H1 (cell line): Measurements from ENCODE around the gene MUS81. TPM values are rescaled to one million over a fixed set of nuclear protein-coding genes. Genes with fewer than 3 reads are reported as not detected.

Source experiments
- BACH1 ChIP-seq: IDR thresholded peaks from 2 replicates; pipeline ENCODE4 v1.6.1; 2012; ENCODE audit warnings: low read length, improper control_type of control experiment
- CTBP2 ChIP-seq: IDR thresholded peaks from 2 replicates; pipeline ENCODE4 v1.7.0; 2011; ENCODE audit warnings: borderline replicate concordance, mild to moderate bottlenecking, moderate library complexity, mixed read lengths, low read length; ENCODE audit not compliant: insufficient read depth, insufficient read length
- EGR1 ChIP-seq: IDR thresholded peaks from 2 replicates; pipeline ENCODE4 v1.6.1; 2011; ENCODE audit warnings: low read depth, low read length, borderline replicate concordance
- EP300 ChIP-seq, 2 experiments: IDR thresholded peaks; 1 replicate in 1 of 2; 2 replicates in 1 of 2; pipeline ENCODE4 v1.6.1; 2011 to 2012; ENCODE audit warnings: low read depth in 2 of 2, low read length in 2 of 2, mild to moderate bottlenecking in 2 of 2, borderline replicate concordance in 1 of 2, inconsistent platforms in 1 of 2, moderate library complexity in 1 of 2
- NRF1 ChIP-seq: IDR thresholded peaks from 2 replicates; pipeline ENCODE4 v1.6.1; 2011; ENCODE audit warnings: mild to moderate bottlenecking, low read depth, low read length, improper control_type of control experiment
- RAD21 ChIP-seq, 2 experiments: IDR thresholded peaks in 1 of 2; conservative IDR thresholded peaks in 1 of 2; 2 replicates each; pipeline ENCODE4 v1.6.1; 2011; ENCODE audit warnings: low read depth in 2 of 2, low read length in 2 of 2, improper control_type of control experiment in 1 of 2, inconsistent platforms in 1 of 2, mild to moderate bottlenecking in 1 of 2, moderate library complexity in 1 of 2
- SIX5 ChIP-seq: IDR thresholded peaks from 2 replicates; pipeline ENCODE4 v1.6.1; 2011; ENCODE audit warnings: mild to moderate bottlenecking, low read depth, low read length
- SP4 ChIP-seq: IDR thresholded peaks from 2 replicates; pipeline ENCODE4 v1.6.1; 2012; ENCODE audit warnings: low read length, inconsistent platforms
- TAF7 ChIP-seq: optimal IDR thresholded peaks from 2 replicates; pipeline ENCODE3; 2011; ENCODE audit warnings: low read depth, mild to moderate bottlenecking, inconsistent platforms, low read length, moderate library complexity, borderline replicate concordance
- polyA plus RNA-seq, 7 experiments: library from polyadenylated mRNA; depleted of rRNA in 3 of 7; stranded (reverse) in 5 of 7; unstranded in 2 of 7; fragments of >200 nt in 5 of 7; fragments of 200-250 nt in 2 of 7; gene quantifications; 1 replicate in 5 of 7; 2 replicates in 1 of 7; 4 replicates in 1 of 7; pipeline versions ENCODE4 v1.2.1 to v1.2.3, GENCODE V29; 2011 to 2013; ENCODE audit warnings: missing spikeins in 2 of 7, mixed read lengths in 2 of 7
- total RNA-seq: library from RNA; stranded (reverse); fragmentation: NEBNext Ultra II Directional; extraction: Animal tissue kit (Norgen Biotek cat#: 25700); gene quantifications from 2 replicates; pipeline ENCODE4 v1.2.1, GENCODE V29; 2021
- TF ChIP-seq, protein P1 (sequence below): IDR thresholded peaks from 2 replicates; pipeline ENCODE4 v1.6.1; 2012; ENCODE audit warnings: low read length, inconsistent platforms
- TF ChIP-seq, protein P2 (sequence below), 3 experiments: IDR thresholded peaks; 1 replicate in 2 of 3; 2 replicates in 1 of 3; pipeline versions ENCODE4 v1.5.1 to v1.6.1; 2011; ENCODE audit warnings: low read length in 3 of 3, mild to moderate bottlenecking in 3 of 3, inconsistent platforms in 2 of 3, low read depth in 1 of 3, moderate library complexity in 1 of 3; ENCODE audit not compliant: insufficient read depth in 1 of 3; ENCODE audit errors: control extremely low read depth in 1 of 3
- TF ChIP-seq, protein P3 (sequence below): IDR thresholded peaks from 2 replicates; pipeline ENCODE4 v1.6.1; 2012; ENCODE audit warnings: inconsistent platforms

Gene MUS81
- total and polyA plus RNA-seq, 2 of the 8 experiments (the other 6 are each of a cell fraction or from before 2014, with no cell fraction given), result 30.2 to 31.5 TPM

DNA sequence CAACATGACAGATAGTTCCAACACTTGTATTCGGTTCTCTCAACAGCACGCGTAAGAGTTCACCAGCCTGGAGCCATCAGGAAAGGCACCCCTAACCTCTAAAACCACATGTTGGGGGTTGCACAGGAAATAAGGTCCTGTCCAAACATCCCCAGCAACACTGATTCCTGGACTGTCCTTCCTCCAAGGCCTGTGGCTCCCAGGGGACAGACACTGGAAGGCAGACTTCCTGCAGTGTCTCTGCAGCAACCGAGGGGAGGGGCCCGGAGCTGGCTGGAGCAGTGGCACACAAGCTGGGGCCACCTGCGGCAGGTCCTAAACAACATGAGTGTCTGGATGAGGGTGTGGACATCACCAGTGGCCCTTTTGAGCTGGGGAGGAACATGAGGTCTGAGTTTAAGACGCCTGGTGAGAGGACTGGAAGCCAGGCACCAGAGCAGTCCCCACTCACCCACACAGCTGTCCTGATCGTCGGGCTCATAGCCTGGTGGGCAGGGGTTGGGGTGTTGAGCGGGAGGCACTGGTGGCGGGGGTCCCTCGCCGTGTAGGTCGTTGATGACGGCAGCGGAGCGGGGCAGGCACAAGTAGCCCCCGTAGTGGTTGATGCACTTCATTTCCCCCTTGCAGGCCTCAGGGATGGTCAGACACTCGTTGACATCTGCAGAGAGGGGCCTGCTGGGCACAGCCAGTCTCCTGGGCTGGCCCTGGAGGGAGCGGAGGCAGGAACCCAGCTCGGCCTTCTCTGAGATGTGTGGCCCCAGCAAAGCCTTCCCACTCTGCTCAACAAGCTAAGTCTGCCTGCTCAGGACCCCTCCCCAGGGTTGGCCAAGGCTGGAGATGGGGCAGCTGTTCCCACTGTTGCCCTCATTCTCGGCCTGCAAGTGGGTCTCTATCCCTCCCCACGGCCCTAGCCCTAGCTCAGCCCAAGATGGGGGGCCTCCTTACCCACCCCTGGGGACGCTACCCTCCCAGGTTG lies 10.8 kb downstream of the MUS81 start (continued):
- TF ChIP-seq RAD21 (IDR thresholded peaks at IDR 0.05 in 1 of 2, conservative IDR thresholded peaks at IDR 0.05 in 1 of 2; ENCODE audit: low read depth in 2 of 2, low read length in 2 of 2) (no peak), EGR1 (no peak), CTBP2 (no peak), TAF7 (no peak), SIX5 (no peak), SP4 (no peak), BACH1 (no peak), NRF1 (no peak), EP300 (IDR thresholded peaks at IDR 0.05; ENCODE audit: borderline replicate concordance in 1 of 2, low read depth in 2 of 2, low read length in 2 of 2) (no peak)
- TF ChIP-seq, protein P1, sequence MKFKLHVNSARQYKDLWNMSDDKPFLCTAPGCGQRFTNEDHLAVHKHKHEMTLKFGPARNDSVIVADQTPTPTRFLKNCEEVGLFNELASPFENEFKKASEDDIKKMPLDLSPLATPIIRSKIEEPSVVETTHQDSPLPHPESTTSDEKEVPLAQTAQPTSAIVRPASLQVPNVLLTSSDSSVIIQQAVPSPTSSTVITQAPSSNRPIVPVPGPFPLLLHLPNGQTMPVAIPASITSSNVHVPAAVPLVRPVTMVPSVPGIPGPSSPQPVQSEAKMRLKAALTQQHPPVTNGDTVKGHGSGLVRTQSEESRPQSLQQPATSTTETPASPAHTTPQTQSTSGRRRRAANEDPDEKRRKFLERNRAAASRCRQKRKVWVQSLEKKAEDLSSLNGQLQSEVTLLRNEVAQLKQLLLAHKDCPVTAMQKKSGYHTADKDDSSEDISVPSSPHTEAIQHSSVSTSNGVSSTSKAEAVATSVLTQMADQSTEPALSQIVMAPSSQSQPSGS, result no peak
- TF ChIP-seq, protein P2, sequence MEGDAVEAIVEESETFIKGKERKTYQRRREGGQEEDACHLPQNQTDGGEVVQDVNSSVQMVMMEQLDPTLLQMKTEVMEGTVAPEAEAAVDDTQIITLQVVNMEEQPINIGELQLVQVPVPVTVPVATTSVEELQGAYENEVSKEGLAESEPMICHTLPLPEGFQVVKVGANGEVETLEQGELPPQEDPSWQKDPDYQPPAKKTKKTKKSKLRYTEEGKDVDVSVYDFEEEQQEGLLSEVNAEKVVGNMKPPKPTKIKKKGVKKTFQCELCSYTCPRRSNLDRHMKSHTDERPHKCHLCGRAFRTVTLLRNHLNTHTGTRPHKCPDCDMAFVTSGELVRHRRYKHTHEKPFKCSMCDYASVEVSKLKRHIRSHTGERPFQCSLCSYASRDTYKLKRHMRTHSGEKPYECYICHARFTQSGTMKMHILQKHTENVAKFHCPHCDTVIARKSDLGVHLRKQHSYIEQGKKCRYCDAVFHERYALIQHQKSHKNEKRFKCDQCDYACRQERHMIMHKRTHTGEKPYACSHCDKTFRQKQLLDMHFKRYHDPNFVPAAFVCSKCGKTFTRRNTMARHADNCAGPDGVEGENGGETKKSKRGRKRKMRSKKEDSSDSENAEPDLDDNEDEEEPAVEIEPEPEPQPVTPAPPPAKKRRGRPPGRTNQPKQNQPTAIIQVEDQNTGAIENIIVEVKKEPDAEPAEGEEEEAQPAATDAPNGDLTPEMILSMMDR (IDR thresholded peaks at IDR 0.05; ENCODE audit: control extremely low read depth in 1 of 3, insufficient read depth in 1 of 3, low read depth in 1 of 3, low read length in 3 of 3), result no peak
- TF ChIP-seq, protein P3, sequence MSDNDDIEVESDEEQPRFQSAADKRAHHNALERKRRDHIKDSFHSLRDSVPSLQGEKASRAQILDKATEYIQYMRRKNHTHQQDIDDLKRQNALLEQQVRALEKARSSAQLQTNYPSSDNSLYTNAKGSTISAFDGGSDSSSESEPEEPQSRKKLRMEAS, result no peak
- TF ChIP-seq, all 59 proteins: peak for 0
